Measurements from ENCODE around the gene S100A9.
"Not testable (repeated sequence)": the region's sequence is repeated elsewhere in the genome, so short reads cannot be mapped to it uniquely, and the experiment has no call there.

The S100A9 gene

DNA sequence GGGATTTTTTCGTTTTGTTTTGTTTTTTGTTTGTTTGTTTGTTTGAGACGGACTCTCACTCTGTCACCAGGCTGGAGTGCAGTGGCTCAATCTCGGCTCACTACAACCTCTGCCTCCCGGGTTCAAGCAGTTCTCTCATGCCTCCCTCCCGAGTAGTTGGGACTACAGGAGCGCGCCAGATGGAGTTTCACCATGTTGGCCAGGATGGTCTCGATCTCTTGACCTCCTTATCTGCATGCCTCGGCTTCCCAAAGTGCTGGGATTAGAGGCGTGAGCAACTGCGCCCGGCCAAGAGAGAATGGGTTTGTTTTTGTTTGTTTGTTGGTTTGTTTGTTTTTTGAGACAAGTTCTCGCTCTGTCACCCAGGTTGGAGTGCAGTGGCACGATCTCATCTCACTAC is 10.6 kb upstream of the S100A9 start:
- H3K9ac ChIP-seq (ENCODE audit: low read length); H3K4me3 ChIP-seq (ENCODE audit: low read length); H3K36me3 ChIP-seq (ENCODE audit: control insufficient read depth, insufficient read depth, low read length); H3K27me3 ChIP-seq (ENCODE audit: control insufficient read depth, insufficient read depth, low read length); H3K9me3 ChIP-seq (ENCODE audit: control insufficient read depth, low read length); H3K4me1 ChIP-seq (ENCODE audit: control insufficient read depth, insufficient read depth, low read length): not testable (repeated sequence)

DNA sequence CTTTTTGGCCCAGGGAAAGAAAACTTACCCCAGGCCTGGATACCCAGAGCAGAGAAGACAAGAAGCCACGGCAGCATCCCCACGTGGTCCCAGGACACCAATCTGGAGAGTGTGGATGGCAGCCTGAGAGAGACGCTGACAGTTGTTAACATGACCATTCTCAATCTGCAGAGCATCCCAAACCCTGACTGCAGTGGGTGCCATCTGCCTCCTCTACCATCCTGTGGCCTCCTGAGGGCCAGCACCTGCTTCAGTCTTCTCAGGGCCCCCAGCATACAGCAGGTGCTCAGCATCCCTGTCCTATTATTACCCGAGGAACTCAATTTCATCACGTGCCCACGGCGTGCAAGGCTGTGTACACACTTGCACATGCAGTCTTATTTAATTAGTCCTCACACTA is 9.8 kb upstream of the S100A9 start:
- H3K36me3 ChIP-seq (ENCODE audit: control insufficient read depth, insufficient read depth, low read length), result no peaks in the 10 kb centered on the region
- no peaks in the 10 kb centered on the region for H3K27me3 ChIP-seq (ENCODE audit: control insufficient read depth, insufficient read depth, low read length)

GRCh38 chr1:153348511-153349362 is 8.9 kb upstream of the S100A9 start, which contains the start of gene PGLYRP4:
Gene PGLYRP4 (minus strand): TSS chr1:153348841. CDS start chr1:153347932, 909 bp downstream.
- H3K4me3 ChIP-seq (ENCODE audit: low read length), result no peak within 1 kb of the TSS
- H3K9me3 ChIP-seq (ENCODE audit: control insufficient read depth, low read length), result no peaks in the 10 kb centered on the region
- H3K36me3 ChIP-seq (ENCODE audit: control insufficient read depth, insufficient read depth, low read length), result no peaks in the 10 kb centered on the region
- H3K9ac ChIP-seq (ENCODE audit: low read length), result no peak within 1 kb of the TSS
- no peaks in the 10 kb centered on the region for H3K4me1 ChIP-seq (ENCODE audit: control insufficient read depth, insufficient read depth, low read length)
- no peaks in the 10 kb centered on the region for H3K27me3 ChIP-seq (ENCODE audit: control insufficient read depth, insufficient read depth, low read length)

More for the DNA sequence above, 9.8 kb upstream of the S100A9 start:
- Histone ChIP-seq H3K4me1 (ENCODE audit: control insufficient read depth, insufficient read depth, low read length) (no peaks in the 10 kb centered on the region), H3K4me3 (ENCODE audit: low read length) (no peak overlapping the region), H3K9me3 (ENCODE audit: control insufficient read depth, low read length) (no peaks in the 10 kb centered on the region), H3K9ac (ENCODE audit: low read length) (no peak overlapping the region)

- Histone ChIP-seq H3K9me3 (ENCODE audit: control insufficient read depth, low read length) (no peaks in the 10 kb centered on the region), H3K4me1 (ENCODE audit: control insufficient read depth, insufficient read depth, low read length) (no peaks in the 10 kb centered on the region), H3K36me3 (ENCODE audit: control insufficient read depth, insufficient read depth, low read length) (no peaks in the 10 kb centered on the region), H3K9ac (ENCODE audit: low read length) (no peak overlapping the region), H3K4me3 (ENCODE audit: low read length) (no peak overlapping the region), H3K27me3 (ENCODE audit: control insufficient read depth, insufficient read depth, low read length) (no peaks in the 10 kb centered on the region)
Measured at GRCh38 chr1:153349363-153350320, 8.0 kb upstream of the S100A9 start.

DNA sequence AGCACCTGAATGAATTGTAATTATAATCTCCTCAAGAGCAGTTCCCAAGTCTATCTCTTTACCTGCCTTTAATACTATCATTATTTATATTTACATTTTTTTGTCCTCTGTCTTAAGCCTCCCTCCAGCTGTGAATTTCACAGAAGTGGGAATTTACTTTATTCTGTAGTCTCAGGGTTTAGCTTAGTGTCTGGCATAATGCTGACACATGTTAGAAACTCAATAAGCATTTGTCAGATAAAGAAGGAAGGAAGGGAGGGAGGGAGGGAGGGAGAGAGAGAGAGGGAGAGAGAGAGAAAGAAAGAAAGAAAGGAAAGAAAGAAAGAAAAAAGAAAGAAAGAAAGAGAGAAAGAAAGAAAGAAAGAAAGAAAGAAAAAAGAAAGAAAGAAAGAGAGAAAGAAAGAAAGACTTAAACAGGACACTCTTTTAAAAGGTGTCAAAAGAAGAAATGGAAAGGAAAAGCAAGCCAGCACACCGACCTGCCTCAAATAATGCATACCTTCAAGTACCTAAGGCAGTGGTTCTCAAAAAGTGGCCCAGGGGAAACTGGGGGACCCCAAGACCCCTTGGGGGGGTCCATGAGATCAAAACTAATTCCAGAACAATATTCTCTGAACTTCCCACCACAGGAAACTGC is 7.2 kb upstream of the S100A9 start:
- no peaks in the 10 kb centered on the region for H3K4me1 ChIP-seq (ENCODE audit: control insufficient read depth, insufficient read depth, low read length)
- H3K4me3 ChIP-seq (ENCODE audit: low read length), result no peak overlapping the region
- no peaks in the 10 kb centered on the region for H3K27me3 ChIP-seq (ENCODE audit: control insufficient read depth, insufficient read depth, low read length)
- H3K36me3 ChIP-seq (ENCODE audit: control insufficient read depth, insufficient read depth, low read length), result no peaks in the 10 kb centered on the region
- H3K9ac ChIP-seq (ENCODE audit: low read length), result no peak overlapping the region
- no peaks in the 10 kb centered on the region for H3K9me3 ChIP-seq (ENCODE audit: control insufficient read depth, low read length)

- Histone ChIP-seq H3K9ac (ENCODE audit: low read length) (no peak overlapping the region), H3K4me1 (ENCODE audit: control insufficient read depth, insufficient read depth, low read length) (no peaks in the 10 kb centered on the region), H3K4me3 (ENCODE audit: low read length) (no peak overlapping the region), H3K9me3 (ENCODE audit: control insufficient read depth, low read length) (no peaks in the 10 kb centered on the region), H3K27me3 (ENCODE audit: control insufficient read depth, insufficient read depth, low read length) (no peaks in the 10 kb centered on the region), H3K36me3 (ENCODE audit: control insufficient read depth, insufficient read depth, low read length) (no peaks in the 10 kb centered on the region)
Measured at GRCh38 chr1:153352523-153352922, 5.1 kb upstream of the S100A9 start.

- Histone ChIP-seq H3K4me3 (ENCODE audit: low read length) (no peak overlapping the region), H3K9ac (ENCODE audit: low read length) (no peak overlapping the region), H3K36me3 (ENCODE audit: control insufficient read depth, insufficient read depth, low read length) (no peaks in the 10 kb centered on the region), H3K27me3 (ENCODE audit: control insufficient read depth, insufficient read depth, low read length) (no peaks in the 10 kb centered on the region), H3K9me3 (ENCODE audit: control insufficient read depth, low read length) (no peaks in the 10 kb centered on the region), H3K4me1 (ENCODE audit: control insufficient read depth, insufficient read depth, low read length) (no peaks in the 10 kb centered on the region)
Measured at GRCh38 chr1:153353226-153353947, 4.3 kb upstream of the S100A9 start.

DNA sequence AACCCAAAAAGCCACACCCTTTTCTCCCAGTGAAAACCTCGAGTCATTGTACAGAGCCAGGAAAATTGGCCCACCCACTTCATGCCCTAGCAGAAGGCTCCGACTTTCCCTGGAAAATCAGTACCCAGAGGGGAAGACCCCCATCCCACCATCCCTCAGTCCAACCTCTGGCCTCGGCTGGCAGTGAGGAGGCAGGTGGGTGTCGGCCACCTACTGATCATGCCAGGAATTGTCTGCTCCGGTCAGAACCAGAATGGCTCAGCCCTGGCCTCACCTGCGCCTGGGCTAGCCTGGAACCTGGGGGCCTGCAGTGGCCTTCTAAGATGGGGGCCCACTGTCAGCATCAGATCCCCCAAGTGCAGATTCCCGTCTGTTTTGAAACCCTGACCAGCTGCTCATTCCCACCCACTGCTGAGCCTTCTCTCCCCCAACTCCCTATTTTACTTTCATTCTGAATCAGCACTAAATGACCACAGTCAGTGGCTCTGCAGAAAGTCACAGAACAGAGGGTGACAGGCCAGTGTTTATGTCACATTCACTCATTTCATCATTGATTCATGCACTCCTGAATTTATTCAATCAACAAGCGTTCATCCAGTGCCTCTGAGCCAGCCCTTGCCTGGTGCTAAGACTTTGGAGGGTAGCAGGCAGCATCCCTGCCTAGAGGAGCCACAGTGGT is 3.0 kb upstream of the S100A9 start:
- H3K36me3 ChIP-seq (ENCODE audit: control insufficient read depth, insufficient read depth, low read length), result no peaks in the 10 kb centered on the region
- no peaks in the 10 kb centered on the region for H3K27me3 ChIP-seq (ENCODE audit: control insufficient read depth, insufficient read depth, low read length)
- no peak overlapping the region for H3K4me3 ChIP-seq (ENCODE audit: low read length)
- no peaks in the 10 kb centered on the region for H3K9me3 ChIP-seq (ENCODE audit: control insufficient read depth, low read length)
- H3K9ac ChIP-seq (ENCODE audit: low read length), result no peak overlapping the region
- no peaks in the 10 kb centered on the region for H3K4me1 ChIP-seq (ENCODE audit: control insufficient read depth, insufficient read depth, low read length)

DNA sequence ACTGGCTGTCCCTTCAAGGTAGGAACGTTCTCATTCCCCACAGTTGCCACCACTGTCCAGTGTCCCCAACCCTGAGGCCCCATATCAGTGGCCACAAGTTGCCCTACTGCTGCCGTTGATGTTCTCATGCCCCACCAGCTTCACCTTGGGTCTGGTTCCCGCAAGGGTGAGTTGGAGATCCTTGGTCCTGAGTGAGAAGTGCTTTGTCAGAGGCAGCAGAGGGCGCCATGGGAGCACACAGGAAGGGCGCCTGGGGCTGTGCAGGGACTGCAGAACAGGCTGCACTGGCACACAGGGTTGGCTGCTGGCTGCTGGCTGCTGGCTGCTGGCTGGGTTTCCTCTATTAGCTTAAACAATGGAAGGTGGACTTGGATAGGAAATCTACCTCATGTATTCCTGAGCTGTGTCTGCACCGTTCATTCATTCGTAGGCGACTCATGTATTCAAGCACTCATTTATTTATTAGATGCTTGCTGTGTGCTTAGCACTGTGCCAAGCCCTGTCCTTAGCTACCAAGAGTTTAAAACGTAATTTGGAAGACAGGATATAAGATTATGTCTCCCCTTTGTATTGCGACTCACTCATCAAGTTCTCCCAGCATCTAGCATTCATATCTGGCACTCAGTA is 2.1 kb upstream of the S100A9 start:
- no peaks in the 10 kb centered on the region for H3K36me3 ChIP-seq (ENCODE audit: control insufficient read depth, insufficient read depth, low read length)
- no peak overlapping the region for H3K4me3 ChIP-seq (ENCODE audit: low read length)
- no peak overlapping the region for H3K9ac ChIP-seq (ENCODE audit: low read length)
- no peaks in the 10 kb centered on the region for H3K4me1 ChIP-seq (ENCODE audit: control insufficient read depth, insufficient read depth, low read length)
- no peaks in the 10 kb centered on the region for H3K9me3 ChIP-seq (ENCODE audit: control insufficient read depth, low read length)
- no peaks in the 10 kb centered on the region for H3K27me3 ChIP-seq (ENCODE audit: control insufficient read depth, insufficient read depth, low read length)

GRCh38 chr1:153356392-153357075 is 1.1 kb upstream of the S100A9 start:
- Histone ChIP-seq H3K9ac (ENCODE audit: low read length) (no peak overlapping the region), H3K9me3 (ENCODE audit: control insufficient read depth, low read length) (no peaks in the 10 kb centered on the region), H3K36me3 (ENCODE audit: control insufficient read depth, insufficient read depth, low read length) (no peaks in the 10 kb centered on the region), H3K27me3 (ENCODE audit: control insufficient read depth, insufficient read depth, low read length) (no peaks in the 10 kb centered on the region), H3K4me1 (ENCODE audit: control insufficient read depth, insufficient read depth, low read length) (no peaks in the 10 kb centered on the region), H3K4me3 (ENCODE audit: low read length) (no peak overlapping the region)

Data from mucosa of stomach (tissue), 1 donor.